Fibroblast of the conjunctiva (primary cell): Measurements from ENCODE around the gene FAM83E.

Experiments used
- DNase-seq: peaks from one replicate; pipeline ENCODE4 v3.0.0-alpha.2; 2010; ENCODE audit warnings: low read depth

Gene FAM83E

GRCh38 chr19:48628486-48629296 is 13.8 kb upstream of the FAM83E start:
- no peak for DNase-seq

GRCh38 chr19:48627865-48628314 is 13.0 kb upstream of the FAM83E start:
- DNase-seq = no peak

GRCh38 chr19:48627201-48627864 is 12.5 kb upstream of the FAM83E start:
- no peak for DNase-seq

GRCh38 chr19:48625891-48626327 is 11.0 kb upstream of the FAM83E start:
- DNase-seq = no peak

- DNase-seq = no peak
Observed at GRCh38 chr19:48624791-48625723, 10.2 kb upstream of the FAM83E start.

- DNase-seq = peak; percentile 95
Observed at GRCh38 chr19:48624067-48624594, 9.3 kb upstream of the FAM83E start.

- DNase-seq = no peak
Observed at GRCh38 chr19:48623556-48624066, 8.7 kb upstream of the FAM83E start.

GRCh38 chr19:48619692-48620585 is 5.1 kb upstream of the FAM83E start:
- DNase-seq = no peak

GRCh38 chr19:48618916-48619691 is 4.2 kb upstream of the FAM83E start, which contains the start of the genes RPL18 and SPHK2:
TSS of gene RPL18 (minus strand) at chr19:48619178. CDS start at chr19:48619143, 35 bp downstream.
TSS of gene SPHK2 (plus strand) at chr19:48619506. CDS start at chr19:48620515, 1,009 bp downstream.
- peak; percentile 100 for DNase-seq

- DNase-seq = no peak
Observed at GRCh38 chr19:48618278-48618915, 3.5 kb upstream of the FAM83E start.

- DNase-seq = no peak
Observed at GRCh38 chr19:48617146-48617937, 2.5 kb upstream of the FAM83E start.

GRCh38 chr19:48616491-48617056 is 1.7 kb upstream of the FAM83E start:
- DNase-seq = no peak

- no peak for DNase-seq
Observed at GRCh38 chr19:48616041-48616436, 1.2 kb upstream of the FAM83E start.

- no peak for DNase-seq
Observed at GRCh38 chr19:48615231-48616040, 560 bp upstream of the FAM83E start.

GRCh38 chr19:48613852-48614435 is 932 bp downstream of the FAM83E start:
- no peak for DNase-seq

- DNase-seq = no peak
Observed at GRCh38 chr19:48613024-48613851, 1.6 kb downstream of the FAM83E start.
